ENCODE data around the gene STRA8.
A peak's percentile ranks its signal among the peaks of the same experiment; 100 is the strongest.

Gene STRA8

DNA sequence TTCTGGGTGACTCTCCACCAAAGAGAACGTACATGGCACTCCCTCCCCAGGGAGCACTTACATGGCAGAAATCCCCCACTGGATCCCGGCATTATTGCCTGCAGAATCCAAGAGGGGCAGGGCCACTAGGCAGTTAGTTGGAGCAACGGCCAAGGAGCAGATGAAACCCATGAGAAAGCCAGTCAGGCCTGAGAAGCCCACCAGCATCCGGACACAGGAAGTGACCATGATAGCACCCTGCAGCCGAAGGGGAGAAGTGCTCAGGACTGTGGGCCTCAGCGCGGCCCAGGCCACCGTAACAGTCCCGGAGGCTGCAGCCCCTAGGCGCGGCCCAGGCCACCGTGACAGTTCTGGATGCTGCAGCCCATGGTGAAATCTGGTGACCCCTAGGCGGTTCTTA lies 43.5 kb downstream of the STRA8 start:
- no peak for DNase-seq
- Histone ChIP-seq H3K4me1 (peaks cover 0 to 9% (median 2%) of the 10 kb centered on the region in 4 donors), H3K27me3 (peaks cover 0 to 2% of the 10 kb centered on the region in 2 donors), H3K9me3 (no peaks in the 10 kb centered on the region), H3K36me3 (no peaks in the 10 kb centered on the region), H3K27ac (no peak overlapping the region), H3K4me3 (no peak overlapping the region)
- intact Hi-C loops (cut with DNase I; ENCODE audit: low total_unique reads) = no loop called here
- TF ChIP-seq CTCF (IDR thresholded peaks at IDR 0.05) = no peak

DNA sequence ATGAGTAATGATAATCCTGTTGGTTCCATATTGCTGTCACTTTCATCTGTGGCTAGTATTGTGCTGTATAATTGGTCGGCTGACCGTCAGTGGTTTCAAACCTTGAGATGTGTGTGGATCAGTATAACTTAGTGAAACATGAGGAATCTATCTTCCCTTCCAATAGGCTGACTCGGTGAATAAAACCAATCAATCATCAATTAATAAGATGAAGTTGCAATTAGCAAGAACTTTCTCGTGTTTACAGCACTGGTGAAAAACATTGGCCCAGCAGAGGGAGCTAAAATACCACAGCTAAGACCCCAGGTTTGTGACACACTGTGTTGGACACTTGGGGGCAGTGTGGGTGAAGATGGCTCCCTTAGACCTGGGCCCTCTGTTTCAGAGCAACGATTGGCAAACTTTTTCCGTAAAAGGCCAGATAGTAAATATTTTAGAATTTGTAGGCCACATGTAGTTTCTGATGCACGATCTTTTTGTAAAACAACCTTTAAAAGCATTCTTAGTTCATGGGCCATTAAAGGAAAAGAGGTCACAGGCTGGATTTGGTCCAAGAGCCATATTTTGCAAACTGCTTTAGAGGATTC lies 47.8 kb downstream of the STRA8 start:
- no peaks in the 10 kb centered on the region for H3K36me3 ChIP-seq
- DNase-seq = peak; percentile 83 to 88
- no peak overlapping the region for H3K4me3 ChIP-seq
- H3K9me3 ChIP-seq = no peaks in the 10 kb centered on the region
- peaks cover 0 to 2% of the 10 kb centered on the region in 2 donors for H3K27me3 ChIP-seq
- H3K27ac ChIP-seq = no peak overlapping the region
- peak; percentile 89 to 94 for TF ChIP-seq CTCF (IDR thresholded peaks at IDR 0.05)
- H3K4me1 ChIP-seq = peaks cover 0 to 9% (median 2%) of the 10 kb centered on the region in 4 donors
- intact Hi-C loops (cut with DNase I; ENCODE audit: low total_unique reads) = loop anchor here (10.0 kb wide), 1 partner anchor 363 kb away; no protein-coding TSS in a partner anchor

- H3K27ac ChIP-seq = no peak overlapping the region
- no peak for DNase-seq
- TF ChIP-seq CTCF (IDR thresholded peaks at IDR 0.05) = no peak
- H3K9me3 ChIP-seq = no peaks in the 10 kb centered on the region
- H3K4me1 ChIP-seq = peaks cover 0 to 9% (median 2%) of the 10 kb centered on the region in 4 donors
- intact Hi-C loops (cut with DNase I; ENCODE audit: low total_unique reads) = loop anchor here (2.0 to 10.0 kb wide), 2 partner anchors 272 to 362 kb away; no protein-coding TSS in a partner anchor
- H3K4me3 ChIP-seq = no peak overlapping the region
- peaks cover 0 to 2% of the 10 kb centered on the region in 2 donors for H3K27me3 ChIP-seq
- no peaks in the 10 kb centered on the region for H3K36me3 ChIP-seq
These were observed 49.1 kb downstream of the STRA8 start for GRCh38 chr7:135282561-135283254.

DNA sequence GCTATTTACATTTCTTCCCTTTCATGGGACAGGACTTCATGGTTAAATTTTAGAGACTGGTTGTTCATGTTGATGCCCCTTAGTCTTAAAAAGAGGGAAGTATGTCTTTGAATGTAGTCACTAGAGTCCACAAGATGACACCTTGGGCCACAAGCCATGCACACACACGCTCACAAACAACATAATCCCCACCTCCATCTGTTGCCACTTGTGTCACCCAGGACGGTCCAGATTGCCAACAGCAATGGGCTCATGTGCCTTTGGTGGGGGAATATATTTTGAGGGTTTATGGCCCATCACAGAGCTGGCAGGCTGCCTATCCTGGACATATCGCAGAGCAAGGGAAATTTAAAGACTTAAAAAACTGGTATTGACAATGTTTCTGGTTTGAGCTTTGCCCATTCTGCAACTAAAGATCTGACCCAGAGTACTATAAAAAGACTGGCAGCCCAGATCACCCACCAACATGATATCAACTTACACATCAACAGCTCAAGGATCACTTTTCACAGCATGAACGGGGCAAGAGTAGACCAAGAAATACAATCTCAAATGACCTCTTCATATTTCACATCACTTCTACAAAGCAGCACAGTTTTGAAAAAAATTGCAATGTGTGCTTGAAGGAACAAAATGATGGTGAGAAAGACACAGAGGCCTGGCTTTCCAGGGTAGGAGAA lies 50.5 kb downstream of the STRA8 start:
- peaks cover 0 to 2% of the 10 kb centered on the region in 2 donors for H3K27me3 ChIP-seq
- DNase-seq = no peak
- H3K4me1 ChIP-seq = peaks cover 0 to 9% (median 2%) of the 10 kb centered on the region in 4 donors
- TF ChIP-seq CTCF (IDR thresholded peaks at IDR 0.05) = no peak
- intact Hi-C loops (cut with DNase I; ENCODE audit: low total_unique reads) = loop anchor here (2.0 to 10.0 kb wide), 2 partner anchors 271 to 361 kb away; no protein-coding TSS in a partner anchor
- H3K36me3 ChIP-seq = no peaks in the 10 kb centered on the region
- H3K4me3 ChIP-seq = no peak overlapping the region
- H3K9me3 ChIP-seq = no peaks in the 10 kb centered on the region
- no peak overlapping the region for H3K27ac ChIP-seq

DNA sequence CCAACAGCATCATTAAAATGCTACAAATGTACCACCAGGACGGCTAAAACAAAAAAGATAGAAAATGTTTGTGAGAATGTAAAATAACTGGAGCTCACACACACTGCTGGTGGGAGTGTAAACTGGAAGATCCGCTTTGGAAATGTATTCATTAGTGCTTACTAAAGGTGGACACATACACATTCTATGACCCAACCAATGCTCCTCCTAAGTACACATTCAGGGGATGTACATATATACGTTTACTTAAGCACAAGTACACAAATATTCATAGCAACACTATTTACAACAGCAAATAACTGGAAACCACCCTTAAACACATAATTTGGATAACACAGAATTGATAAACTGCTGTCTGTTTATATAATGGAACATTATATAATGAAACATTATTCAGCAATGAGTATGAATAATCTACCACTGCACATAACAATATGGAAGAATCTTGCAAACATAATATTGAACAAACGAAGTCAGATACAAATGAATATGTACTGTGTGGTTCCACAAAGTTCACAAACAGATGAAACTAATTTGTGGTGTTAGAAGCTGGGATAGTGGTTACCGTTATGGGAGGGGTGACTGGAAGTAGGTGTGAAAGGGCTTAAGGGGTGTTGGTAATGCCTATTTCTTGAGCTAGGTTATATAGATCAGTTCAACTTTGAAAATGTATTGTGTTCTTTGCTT lies 52.1 kb downstream of the STRA8 start:
- intact Hi-C loops (cut with DNase I; ENCODE audit: low total_unique reads) = loop anchor here (10.0 kb wide), 1 partner anchor 359 kb away; no protein-coding TSS in a partner anchor
- no peak for TF ChIP-seq CTCF (IDR thresholded peaks at IDR 0.05)
- no peak overlapping the region for H3K27ac ChIP-seq
- no peaks in the 10 kb centered on the region for H3K36me3 ChIP-seq
- H3K4me3 ChIP-seq = no peak overlapping the region
- H3K27me3 ChIP-seq = no peaks in the 10 kb centered on the region
- H3K9me3 ChIP-seq = no peaks in the 10 kb centered on the region
- no peak for DNase-seq
- peaks cover 0 to 9% (median 2%) of the 10 kb centered on the region in 4 donors for H3K4me1 ChIP-seq

Measured in tibial artery (tissue), 4 donors.